HL-60/S4 treated with retinoic acid at 250 ng/mL for 4 days and 3 days (cell line): Measurements from ENCODE around the gene ART4.

Experiments
- in situ Hi-C: fragments of 300-500 bp; cut with MboI; formaldehyde crosslinking; loops from 2 replicates; pipeline ENCODE4 v1.7.0; 2022; ENCODE audit warnings: low sequenced_read_pairs

Gene ART4, protein sequence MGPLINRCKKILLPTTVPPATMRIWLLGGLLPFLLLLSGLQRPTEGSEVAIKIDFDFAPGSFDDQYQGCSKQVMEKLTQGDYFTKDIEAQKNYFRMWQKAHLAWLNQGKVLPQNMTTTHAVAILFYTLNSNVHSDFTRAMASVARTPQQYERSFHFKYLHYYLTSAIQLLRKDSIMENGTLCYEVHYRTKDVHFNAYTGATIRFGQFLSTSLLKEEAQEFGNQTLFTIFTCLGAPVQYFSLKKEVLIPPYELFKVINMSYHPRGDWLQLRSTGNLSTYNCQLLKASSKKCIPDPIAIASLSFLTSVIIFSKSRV

DNA sequence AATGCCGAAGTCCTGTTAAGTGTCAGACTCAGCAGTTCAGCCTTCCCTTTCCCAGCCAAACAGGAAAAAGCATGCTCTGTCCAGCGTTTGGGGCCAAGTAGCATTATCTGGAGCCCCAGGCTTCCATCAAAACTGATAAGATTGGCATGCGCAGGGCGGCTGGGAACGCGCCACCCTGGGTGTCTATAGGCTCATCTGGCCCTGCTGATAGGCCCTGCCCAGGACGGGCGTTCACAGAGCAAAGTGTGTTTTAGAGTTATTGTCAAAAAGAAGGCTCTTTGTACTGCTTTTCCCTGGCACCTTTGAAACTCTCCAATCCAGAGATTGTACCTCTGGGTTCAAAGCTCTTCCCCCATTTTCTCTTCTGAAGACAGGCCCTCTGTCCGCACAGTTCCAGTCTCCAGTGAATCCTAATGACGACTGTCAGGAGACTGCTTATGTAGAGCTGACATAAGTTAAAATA lies at the start of gene ART4:
TSS of gene ART4 (minus strand) at position 102 of the 463 bp plus-strand sequence. CDS start 413 bp downstream, outside the sequence.
- in situ Hi-C loops, result loop anchor here (10.0 to 25.0 kb wide), 2 partner anchors 161 to 419 kb away; no protein-coding TSS in a partner anchor

- in situ Hi-C loops, result no loop called here
These were observed 49.6 kb upstream of the ART4 start for GRCh38 chr12:14892726-14893505.

DNA sequence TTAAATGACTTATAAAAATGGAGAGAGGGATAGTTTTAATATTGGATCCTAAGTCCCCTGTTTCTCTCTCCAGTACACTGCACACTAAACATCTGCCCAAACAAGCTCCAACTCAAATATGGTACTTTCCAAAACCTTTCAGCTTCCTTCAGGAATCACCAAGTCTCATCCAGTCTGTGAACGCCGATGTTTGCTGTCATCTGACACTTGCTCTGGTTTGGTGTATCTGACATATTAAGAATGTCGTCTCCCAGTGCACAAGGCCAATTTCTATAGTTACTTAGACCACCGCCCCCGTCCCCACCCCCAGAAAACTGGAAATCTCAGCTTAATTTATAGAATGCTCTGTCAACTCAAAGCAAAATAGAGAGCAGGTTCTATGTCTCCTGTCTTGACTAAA lies 47.4 kb upstream of the ART4 start:
- in situ Hi-C loops, result no loop called here

- in situ Hi-C loops, result no loop called here
These were observed 42.9 kb upstream of the ART4 start for GRCh38 chr12:14886271-14886670.

DNA sequence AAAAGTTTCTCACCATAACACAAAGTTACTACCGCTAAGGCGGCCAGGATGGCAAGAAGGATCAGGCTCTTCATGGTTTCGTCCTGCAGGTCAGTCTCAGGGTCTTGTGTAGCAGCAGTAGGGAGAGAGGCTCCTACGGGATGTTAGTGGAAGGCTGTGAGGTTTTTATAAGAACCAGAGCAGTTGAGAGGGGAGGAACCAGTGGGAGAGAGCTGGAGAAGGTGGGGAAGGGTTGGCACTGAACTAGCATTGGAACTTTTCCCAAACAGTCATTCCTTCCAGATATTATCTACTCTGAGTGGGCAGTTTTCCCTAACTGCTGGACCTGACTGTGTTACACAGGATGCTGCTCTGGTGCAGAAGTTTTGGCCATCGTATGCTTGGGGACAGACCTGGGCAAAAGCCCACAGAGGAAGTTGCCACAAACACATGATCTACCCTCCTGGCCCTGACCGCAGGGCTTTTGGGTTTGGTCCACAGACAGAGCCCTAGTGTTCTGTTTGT lies 42.4 kb upstream of the ART4 start, which contains the start of gene MGP:
TSS of gene MGP (minus strand) at position 137 of the 504 bp plus-strand sequence. CDS start at position 74, 63 bp downstream.
- in situ Hi-C loops, result no loop called here

- in situ Hi-C loops, result no loop called here
These were observed 41.1 kb upstream of the ART4 start for GRCh38 chr12:14884458-14884878.

GRCh38 chr12:14883686-14884085 lies 40.4 kb upstream of the ART4 start:
- in situ Hi-C loops, result no loop called here

- in situ Hi-C loops, result no loop called here
These were observed 37.6 kb upstream of the ART4 start for GRCh38 chr12:14880890-14881453.

DNA sequence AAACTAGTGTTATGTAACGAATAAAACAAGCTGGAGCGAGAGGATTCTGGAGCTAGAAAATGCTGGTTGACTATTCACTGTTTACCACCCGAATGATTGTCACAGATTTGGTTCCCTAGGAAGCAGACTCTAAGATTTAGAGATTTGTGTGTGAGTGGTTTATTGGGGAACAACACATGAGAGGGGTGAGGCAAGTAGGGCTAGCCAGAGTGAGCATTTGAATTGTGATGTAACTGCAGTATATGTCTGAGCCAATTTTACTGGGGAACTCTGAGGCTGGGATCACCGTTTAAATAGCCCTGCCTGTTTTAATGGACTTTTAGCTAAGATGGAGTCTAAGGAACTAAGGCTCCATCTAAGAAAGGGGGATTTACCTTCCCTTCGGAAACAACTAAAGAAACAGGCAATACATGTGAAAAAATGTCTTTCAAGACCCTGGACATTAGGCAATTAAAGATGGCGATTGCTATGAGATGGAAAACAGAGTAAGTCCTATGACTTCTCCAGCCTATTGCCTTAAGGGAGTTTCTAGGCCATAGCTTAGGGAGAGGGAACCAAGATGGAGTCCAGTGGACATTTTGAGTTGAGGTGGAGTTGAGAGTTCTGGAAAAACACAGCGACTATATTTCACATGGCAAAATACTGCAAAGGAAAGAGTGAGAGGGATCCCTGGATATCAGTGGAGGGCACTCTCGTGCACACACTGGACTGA lies 36.1 kb upstream of the ART4 start:
- in situ Hi-C loops, result no loop called here

DNA sequence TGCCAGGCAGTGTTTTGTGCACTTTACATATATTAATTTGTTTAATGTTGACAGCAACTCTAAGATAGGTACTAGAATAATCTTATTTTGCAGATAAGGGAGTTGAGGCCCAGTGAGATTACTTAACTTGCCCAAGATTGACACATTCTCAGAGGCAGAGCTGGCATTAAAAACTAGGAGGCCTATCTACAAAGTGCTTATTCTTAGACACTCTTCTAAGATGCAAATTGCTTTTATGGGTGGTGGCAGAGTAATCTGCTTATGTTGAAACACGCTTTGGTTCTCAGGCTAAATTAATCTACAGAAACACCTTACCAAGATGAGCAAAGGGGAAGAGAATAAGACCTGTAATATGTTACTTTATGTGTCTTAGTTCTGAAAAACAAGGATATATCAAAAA lies 35.2 kb upstream of the ART4 start:
- in situ Hi-C loops, result no loop called here

DNA sequence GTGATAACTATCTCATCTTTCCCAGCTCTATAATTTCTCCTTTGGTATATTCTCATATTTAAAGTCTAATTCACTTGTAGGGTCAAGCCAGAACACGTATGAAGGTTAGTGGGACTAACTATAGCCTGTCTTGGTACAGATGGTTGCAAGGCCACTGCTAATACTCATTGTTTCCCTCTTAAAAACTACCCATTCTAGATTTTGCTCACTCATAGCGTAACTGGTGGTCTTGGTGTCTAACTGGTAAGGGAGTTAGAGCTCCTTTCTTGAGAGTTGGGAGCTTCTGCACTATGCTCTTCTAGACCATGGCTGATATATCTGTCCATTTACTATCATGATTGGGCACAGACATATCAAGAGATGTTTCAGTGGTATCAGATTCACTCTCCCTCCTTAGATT lies 33.5 kb upstream of the ART4 start:
- in situ Hi-C loops, result no loop called here

DNA sequence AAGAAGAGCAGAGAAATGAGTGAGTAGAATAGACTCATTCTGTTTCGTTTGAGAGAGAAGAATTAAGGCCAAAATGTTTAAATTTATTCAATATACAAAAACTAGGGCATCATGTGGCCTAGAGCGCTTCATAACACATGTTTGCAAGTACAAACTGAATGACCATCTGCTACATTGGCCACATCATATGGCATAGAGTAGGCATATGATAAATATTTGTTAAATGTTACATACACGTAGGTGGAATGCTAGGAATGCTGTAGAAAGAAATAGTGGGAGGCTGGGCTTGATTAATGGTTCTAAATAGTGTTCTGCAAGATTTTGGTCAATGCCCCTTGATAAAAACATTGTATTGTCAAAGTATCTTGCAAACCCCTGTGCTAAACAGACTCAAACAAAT lies 31.6 kb upstream of the ART4 start:
- in situ Hi-C loops, result no loop called here

GRCh38 chr12:14873440-14874185 lies 30.3 kb upstream of the ART4 start:
- in situ Hi-C loops, result no loop called here

DNA sequence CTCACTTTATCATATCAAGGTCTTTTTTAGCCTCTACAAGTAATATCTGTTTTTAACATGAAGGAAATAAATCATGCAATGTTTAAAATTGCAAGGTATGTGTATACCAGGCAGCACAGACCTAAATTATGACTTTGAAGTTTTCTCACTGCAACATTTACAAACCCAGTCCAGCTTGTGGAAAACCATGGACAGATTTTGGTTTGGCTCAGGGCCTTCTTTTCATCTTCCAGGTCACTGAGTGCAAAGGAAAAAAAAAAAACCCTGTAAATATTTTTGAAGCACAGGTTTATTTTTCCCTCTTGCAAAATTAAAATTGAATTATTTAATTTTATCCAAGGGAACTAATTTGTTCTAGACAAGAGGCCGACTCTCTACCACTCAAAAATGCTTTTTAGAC lies 28.6 kb upstream of the ART4 start:
- in situ Hi-C loops, result no loop called here

- in situ Hi-C loops, result no loop called here
These were observed 27.9 kb upstream of the ART4 start for GRCh38 chr12:14871247-14871646.

GRCh38 chr12:14868916-14869506 lies 25.7 kb upstream of the ART4 start:
- in situ Hi-C loops, result no loop called here

GRCh38 chr12:14860490-14860889 lies 17.2 kb upstream of the ART4 start:
- in situ Hi-C loops, result no loop called here

- in situ Hi-C loops, result no loop called here
These were observed 15.2 kb upstream of the ART4 start for GRCh38 chr12:14858513-14858912.

GRCh38 chr12:14854586-14855183 lies 11.4 kb upstream of the ART4 start:
- in situ Hi-C loops, result no loop called here
